A673 (cell line): ENCODE data around the gene ABR. TPM values are rescaled to one million over a fixed set of nuclear protein-coding genes. Genes with fewer than 3 reads are reported as not detected.

ENCODE experiments used
- BruUV-seq: library from RNA; stranded (reverse); fragments of 400-500 nt; replicated peaks from 2 replicates; lab custom pipeline; 2021; lab: Mats Ljungman, UMichigan
- CTCF ChIA-PET: fragments of 300-600 bp; sonication (Branson Sonifier 250); formaldehyde crosslinking; loops from one replicate; lab custom pipeline; 2022; ENCODE audit warnings: antibody characterized with exemption; lab: Charles Lee
- POLR2A ChIA-PET: fragments of 300-600 bp; sonication (Branson Sonifier 250); formaldehyde crosslinking; loops from one replicate; lab custom pipeline; 2022; ENCODE audit warnings: antibody characterized with exemption; ENCODE audit not compliant: low non-redundant PET; lab: Charles Lee
- DNase-seq: peaks from one replicate; pipeline ENCODE4 v3.0.0-alpha.2; 2015; ENCODE audit warnings: low spot score
- H3K27ac ChIP-seq: fragments of 200-600 bp; sonication (generic); 2 replicates; pipeline ENCODE4 v1.5.1; 2016; ENCODE audit warnings: mixed run types, low read depth, mild to moderate bottlenecking, mixed read lengths, antibody characterized with exemption, low read length; ENCODE audit not compliant: poor library complexity, severe bottlenecking
- H3K27me3 ChIP-seq: fragments of 200-600 bp; sonication (generic); replicated peaks from 2 replicates; pipeline ENCODE4 v1.6.1; 2017; ENCODE audit warnings: mixed run types, low read depth, mild to moderate bottlenecking, mixed read lengths, antibody characterized with exemption, low read length; ENCODE audit not compliant: insufficient read depth, poor library complexity
- H3K36me3 ChIP-seq: fragments of 200-600 bp; sonication (generic); 2 replicates; pipeline ENCODE4 v1.6.1; 2016; ENCODE audit warnings: mixed run types, mild to moderate bottlenecking, mixed read lengths, antibody characterized with exemption, low read length; ENCODE audit not compliant: insufficient read depth, poor library complexity, severe bottlenecking
- H3K4me1 ChIP-seq: fragments of 200-600 bp; sonication (generic); 2 replicates; pipeline ENCODE4 v1.6.1; 2017; ENCODE audit warnings: mixed run types, mild to moderate bottlenecking, mixed read lengths, antibody characterized with exemption, low read length; ENCODE audit not compliant: insufficient read depth, poor library complexity, severe bottlenecking
- H3K4me3 ChIP-seq: fragments of 200-600 bp; sonication (generic); 2 replicates; pipeline ENCODE4 v1.5.1; 2016; ENCODE audit warnings: low read depth, mixed run types, mild to moderate bottlenecking, mixed read lengths, low read length; ENCODE audit not compliant: poor library complexity, severe bottlenecking
- H3K9me3 ChIP-seq: fragments of 200-600 bp; sonication (generic); 2 replicates; pipeline ENCODE4 v1.6.1; 2016; ENCODE audit warnings: mixed run types, low read depth, mild to moderate bottlenecking, mixed read lengths, antibody characterized with exemption, low read length; ENCODE audit not compliant: poor library complexity, severe bottlenecking
- EZH2 ChIP-seq: fragments of 200-600 bp; sonication (generic); IDR thresholded peaks from 2 replicates; pipeline ENCODE4 v1.6.1; 2017; ENCODE audit warnings: borderline replicate concordance, low read depth, mild to moderate bottlenecking, mixed read lengths, antibody characterized with exemption, low read length; ENCODE audit not compliant: poor library complexity, severe bottlenecking
- intact Hi-C: fragments of 100-400 bp; cut with micrococcal nuclease; formaldehyde crosslinking; loops from one replicate; pipeline ENCODE4 v1.10.0; 2022; ENCODE audit not compliant: unreplicated experiment
- total RNA-seq: library from RNA; stranded (reverse); gene quantifications from 2 replicates; pipeline ENCODE4 v1.2.3, GENCODE V29; 2021
- TF ChIP-seq, protein P1 (sequence below): fragments of 300-800, 200-600 bp; sonication (generic); conservative IDR thresholded peaks from 2 replicates; pipeline ENCODE4 v1.5.1; 2017; ENCODE audit warnings: low read depth, mild to moderate bottlenecking, antibody characterized with exemption, low read length, moderate library complexity, mixed read lengths

ABR gene
- total RNA-seq, 1 experiment from 2014 or later, result 47.6 TPM

DNA sequence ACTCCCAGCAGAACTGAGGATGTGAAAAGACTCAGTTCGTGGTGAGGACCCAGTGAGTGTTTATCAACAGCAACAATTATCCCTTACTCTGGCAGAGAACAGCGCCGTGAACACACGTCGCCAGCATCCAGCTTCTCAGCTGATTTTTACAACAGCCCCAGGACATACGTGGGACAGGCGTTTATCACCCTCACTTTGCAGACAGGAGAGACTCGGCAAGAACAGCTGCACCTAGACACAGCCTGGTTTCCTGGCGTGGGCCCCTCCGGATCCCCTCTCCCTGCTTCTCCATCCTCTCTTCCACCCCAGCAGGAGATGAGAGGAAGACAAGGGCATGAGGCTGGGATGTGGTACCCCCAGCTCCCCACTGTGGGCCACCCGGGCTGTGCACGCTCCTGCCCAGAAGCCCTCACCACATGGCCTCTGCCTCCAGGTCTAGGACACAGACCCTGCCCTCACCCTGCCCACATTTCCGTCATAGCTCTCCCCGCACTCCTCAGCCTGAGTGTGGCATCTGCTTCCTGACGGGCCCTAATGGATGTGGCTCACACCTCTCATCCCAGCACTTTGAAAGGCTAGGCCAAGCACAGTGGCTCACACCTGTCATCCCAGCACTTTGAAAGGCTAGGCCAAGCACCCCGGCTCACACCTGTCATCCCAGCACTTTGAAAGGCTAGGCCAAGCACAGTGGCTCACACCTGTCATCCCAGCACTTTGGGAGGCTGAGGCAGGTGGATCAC, 17.5 kb downstream of the ABR start:
- BruUV-seq, result no TSS peak
- DNase-seq, result no peak
- H3K4me1 ChIP-seq, result no peaks in the 10 kb centered on the region
- TF ChIP-seq EZH2, result no peak
- no peaks in the 10 kb centered on the region for H3K36me3 ChIP-seq
- H3K4me3 ChIP-seq, result no peak overlapping the region
- POLR2A ChIA-PET, result no interaction called here
- CTCF ChIA-PET, result no interaction called here
- H3K27ac ChIP-seq, result no peak overlapping the region
- H3K9me3 ChIP-seq, result no peaks in the 10 kb centered on the region
- no peaks in the 10 kb centered on the region for H3K27me3 ChIP-seq
- intact Hi-C loops, result no loop called here

DNA sequence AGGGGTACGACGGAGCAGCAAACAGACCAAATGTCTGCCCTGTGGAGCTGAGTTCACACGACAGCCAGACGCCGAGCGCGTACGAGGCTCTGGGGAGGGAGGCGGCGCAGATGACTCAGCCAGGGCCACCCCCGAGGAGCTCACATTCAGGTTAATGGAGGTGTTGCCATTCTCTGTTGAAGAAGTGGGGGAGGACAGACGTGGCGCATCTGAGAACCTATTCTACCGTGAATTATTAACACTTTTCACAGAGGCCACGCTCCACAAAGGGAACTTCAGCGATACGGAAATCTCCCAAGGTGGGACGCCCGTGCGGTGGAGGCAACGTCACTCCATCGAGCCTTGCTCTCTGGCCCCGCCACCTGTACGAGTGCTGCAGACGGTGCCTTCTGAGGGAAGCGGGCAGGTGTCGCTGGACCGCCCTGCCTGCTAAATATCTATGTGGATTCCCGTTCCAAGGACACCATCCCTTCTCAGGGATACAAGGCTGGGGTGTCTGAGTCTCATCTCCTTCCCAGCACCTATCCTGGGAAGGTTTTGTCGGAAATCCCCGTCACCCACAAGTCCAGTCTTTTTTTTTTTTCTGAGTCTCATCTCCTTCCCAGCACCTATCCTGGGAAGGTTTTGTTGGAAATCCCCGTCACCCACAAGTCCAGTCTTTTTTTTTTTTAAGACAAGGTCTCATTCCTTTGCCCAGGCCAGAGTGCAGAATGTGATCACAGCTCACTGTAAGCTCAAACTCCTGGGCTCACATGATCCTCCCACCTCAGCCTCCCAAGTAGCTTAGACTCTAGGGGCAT, 19.0 kb downstream of the ABR start:
- POLR2A ChIA-PET, result no interaction called here

GRCh38 chr17:1159431-1160180, 20.2 kb downstream of the ABR start:
- Histone ChIP-seq H3K27ac (no peak overlapping the region), H3K27me3 (no peaks in the 10 kb centered on the region), H3K4me3 (no peak overlapping the region), H3K4me1 (no peaks in the 10 kb centered on the region), H3K36me3 (no peaks in the 10 kb centered on the region), H3K9me3 (no peaks in the 10 kb centered on the region)
- no TSS peak for BruUV-seq
- POLR2A ChIA-PET, result no interaction called here
- intact Hi-C loops, result no loop called here
- DNase-seq, result no peak
- no peak for TF ChIP-seq EZH2
- TF ChIP-seq, protein P1, sequence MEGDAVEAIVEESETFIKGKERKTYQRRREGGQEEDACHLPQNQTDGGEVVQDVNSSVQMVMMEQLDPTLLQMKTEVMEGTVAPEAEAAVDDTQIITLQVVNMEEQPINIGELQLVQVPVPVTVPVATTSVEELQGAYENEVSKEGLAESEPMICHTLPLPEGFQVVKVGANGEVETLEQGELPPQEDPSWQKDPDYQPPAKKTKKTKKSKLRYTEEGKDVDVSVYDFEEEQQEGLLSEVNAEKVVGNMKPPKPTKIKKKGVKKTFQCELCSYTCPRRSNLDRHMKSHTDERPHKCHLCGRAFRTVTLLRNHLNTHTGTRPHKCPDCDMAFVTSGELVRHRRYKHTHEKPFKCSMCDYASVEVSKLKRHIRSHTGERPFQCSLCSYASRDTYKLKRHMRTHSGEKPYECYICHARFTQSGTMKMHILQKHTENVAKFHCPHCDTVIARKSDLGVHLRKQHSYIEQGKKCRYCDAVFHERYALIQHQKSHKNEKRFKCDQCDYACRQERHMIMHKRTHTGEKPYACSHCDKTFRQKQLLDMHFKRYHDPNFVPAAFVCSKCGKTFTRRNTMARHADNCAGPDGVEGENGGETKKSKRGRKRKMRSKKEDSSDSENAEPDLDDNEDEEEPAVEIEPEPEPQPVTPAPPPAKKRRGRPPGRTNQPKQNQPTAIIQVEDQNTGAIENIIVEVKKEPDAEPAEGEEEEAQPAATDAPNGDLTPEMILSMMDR, result no peak
- CTCF ChIA-PET, result no interaction called here

More for the DNA sequence above, 19.0 kb downstream of the ABR start:
- BruUV-seq, result no TSS peak
- DNase-seq, result no peak
- intact Hi-C loops, result no loop called here
- H3K4me3 ChIP-seq, result no peak overlapping the region
- TF ChIP-seq EZH2, result no peak
- CTCF ChIA-PET, result no interaction called here
- no peaks in the 10 kb centered on the region for H3K4me1 ChIP-seq
- no peaks in the 10 kb centered on the region for H3K36me3 ChIP-seq
- no peaks in the 10 kb centered on the region for H3K27me3 ChIP-seq
- H3K9me3 ChIP-seq, result no peaks in the 10 kb centered on the region
- no peak overlapping the region for H3K27ac ChIP-seq

- Histone ChIP-seq H3K4me1 (peaks cover 4% of the 10 kb centered on the region), H3K9me3 (no peaks in the 10 kb centered on the region), H3K4me3 (no peak overlapping the region), H3K36me3 (no peaks in the 10 kb centered on the region), H3K27ac (no peak overlapping the region), H3K27me3 (no peaks in the 10 kb centered on the region)
- intact Hi-C loops, result no loop called here
- ChIA-PET POLR2A (no interaction called here), CTCF (no interaction called here)
- no peak for DNase-seq
- no peak for TF ChIP-seq EZH2
- TF ChIP-seq, protein P1, result no peak
- BruUV-seq, result no TSS peak
Observed at GRCh38 chr17:1158879-1159278, 20.9 kb downstream of the ABR start.
